Panc1 (cell line): ENCODE results near the gene C12orf42. TPM values are rescaled to one million over a fixed set of nuclear protein-coding genes. Genes with fewer than 3 reads are reported as not detected.

Source experiments
- ATAC-seq: fragments of 200-7000 bp; cut with Tn5 transposase; 2 replicates; pipeline ENCODE4 v1.9.1; 2020; ENCODE audit warnings: mild to moderate bottlenecking, moderate library complexity
- BruUV-seq: library from RNA; stranded (reverse); fragments of 400-500 nt; replicated peaks from 2 replicates; lab custom pipeline; 2021; lab: Mats Ljungman, UMichigan
- CTCF ChIA-PET: fragments of 300-600 bp; sonication (Branson Sonifier 250); formaldehyde crosslinking; loops from one replicate; lab custom pipeline; 2022; ENCODE audit warnings: antibody characterized with exemption; lab: Charles Lee
- POLR2A ChIA-PET: fragments of 300-600 bp; sonication (Branson Sonifier 250); formaldehyde crosslinking; loops from one replicate; lab custom pipeline; 2022; ENCODE audit warnings: antibody characterized with exemption; lab: Charles Lee
- DNase-seq: peaks from one replicate; pipeline ENCODE4 v3.0.0-alpha.2; 2010; ENCODE audit warnings: low read depth, low spot score
- H3K27ac ChIP-seq: 2 replicates; pipeline ENCODE4 v1.5.1; 2011; ENCODE audit warnings: mild to moderate bottlenecking, low read length, inconsistent platforms
- H3K27me3 ChIP-seq: fragments of 200-500 bp; sonication (Bioruptor generic); 2 replicates; pipeline ENCODE4 v1.6.0; 2014; ENCODE audit warnings: low read length, inconsistent platforms; ENCODE audit not compliant: control insufficient read depth, insufficient read depth
- H3K36me3 ChIP-seq: fragments of 200-500 bp; sonication (Bioruptor generic); 2 replicates; pipeline ENCODE4 v1.5.1; 2014; ENCODE audit warnings: inconsistent platforms, mild to moderate bottlenecking, low read length, moderate library complexity; ENCODE audit not compliant: control insufficient read depth, insufficient read depth
- H3K4me1 ChIP-seq: 2 replicates; pipeline ENCODE4 v1.5.1; 2011; ENCODE audit warnings: inconsistent platforms, mild to moderate bottlenecking, low read length, moderate library complexity; ENCODE audit not compliant: control insufficient read depth, insufficient read depth
- H3K4me3 ChIP-seq, 2 experiments: 2 replicates each; pipeline ENCODE4 v1.5.1; 2011 to 2012; ENCODE audit warnings: low read depth in 2 of 2, low read length in 2 of 2, mild to moderate bottlenecking in 2 of 2, inconsistent platforms in 1 of 2, moderate library complexity in 1 of 2
- H3K9me3 ChIP-seq: fragments of 200-500 bp; sonication (Bioruptor generic); 2 replicates; pipeline ENCODE4 v1.5.1; 2014; ENCODE audit warnings: low read depth, mild to moderate bottlenecking, inconsistent platforms, low read length, moderate library complexity; ENCODE audit not compliant: control insufficient read depth, insufficient read depth
- CTCF ChIP-seq: fragments of 450-650 bp; IDR thresholded peaks from 2 replicates; pipeline ENCODE4 v1.5.1; 2017; ENCODE audit warnings: mild to moderate bottlenecking
- POLR2AphosphoS5 ChIP-seq: IDR thresholded peaks from 2 replicates; pipeline ENCODE4 v1.6.1; 2012; ENCODE audit warnings: mild to moderate bottlenecking, low read depth, low read length, moderate library complexity
- REST ChIP-seq, 2 experiments: IDR thresholded peaks; 2 replicates each; pipeline ENCODE4 v1.6.1; 2011 to 2012; ENCODE audit warnings: low read depth in 2 of 2, control low read depth in 1 of 2, low read length in 1 of 2, mild to moderate bottlenecking in 1 of 2, moderate library complexity in 1 of 2; ENCODE audit not compliant: insufficient read depth in 1 of 2
- SIN3A ChIP-seq: IDR thresholded peaks from 2 replicates; pipeline ENCODE4 v1.6.1; 2012; ENCODE audit warnings: low read depth, mild to moderate bottlenecking, low read length, moderate library complexity, borderline replicate concordance; ENCODE audit not compliant: insufficient read depth
- TCF7L2 ChIP-seq: IDR thresholded peaks from 2 replicates; pipeline ENCODE4 v1.6.1; 2011; ENCODE audit warnings: mild to moderate bottlenecking, low read depth, low read length, inconsistent platforms
- in situ Hi-C: cut with HindIII; loops from 2 replicates; pipeline ENCODE4 v1.10.0; 2016; ENCODE audit warnings: low sequenced_read_pairs, low pct_unique_long_range_greater_than_20kb
- intact Hi-C: fragments of 100-400 bp; cut with micrococcal nuclease; formaldehyde crosslinking; loops from one replicate; pipeline ENCODE4 v1.10.0; 2022; ENCODE audit not compliant: unreplicated experiment
- total RNA-seq: library from RNA; stranded (reverse); gene quantifications from one replicate; pipeline ENCODE4 v1.2.1, GENCODE V29; 2021; ENCODE audit not compliant: unreplicated experiment

Gene C12orf42
- total RNA-seq, 1 experiment from 2014 or later = not detected

GRCh38 chr12:103369929-103370328, 125.8 kb downstream of the C12orf42 start:
- POLR2A ChIA-PET = no interaction called here
- H3K9me3 ChIP-seq = no peaks in the 10 kb centered on the region
- no TSS peak for BruUV-seq
- H3K27ac ChIP-seq = no peak overlapping the region
- H3K36me3 ChIP-seq = no peaks in the 10 kb centered on the region; the same call in 1 of the 2 replicates
- H3K4me1 ChIP-seq = no peaks in the 10 kb centered on the region
- ATAC-seq (no peak), DNase-seq (no peak)
- in situ Hi-C loops (no loop called here), intact Hi-C loops (no loop called here)
- H3K27me3 ChIP-seq = no peaks in the 10 kb centered on the region
- CTCF ChIA-PET = no interaction called here
- no peak overlapping the region for H3K4me3 ChIP-seq
- no peak for TF ChIP-seq TCF7L2

- ATAC-seq = no peak
- H3K4me1 ChIP-seq = no peaks in the 10 kb centered on the region
- in situ Hi-C loops = no loop called here
- H3K27me3 ChIP-seq = no peaks in the 10 kb centered on the region
- intact Hi-C loops = no loop called here
- no peak for DNase-seq
- no peak overlapping the region for H3K4me3 ChIP-seq
- BruUV-seq = no TSS peak
- no peak overlapping the region for H3K27ac ChIP-seq
- ChIA-PET POLR2A (no interaction called here), CTCF (no interaction called here)
- TF ChIP-seq TCF7L2 = no peak
- TF ChIP-seq REST (IDR thresholded peaks at IDR 0.05; ENCODE audit: insufficient read depth in 1 of 2, low read depth in 2 of 2, low read length in 1 of 2) = no peak
- TF ChIP-seq CTCF = no peak
- no peak for TF ChIP-seq SIN3A
- TF ChIP-seq POLR2AphosphoS5 = no peak
- H3K36me3 ChIP-seq = no peaks in the 10 kb centered on the region
- no peaks in the 10 kb centered on the region for H3K9me3 ChIP-seq
Measured at GRCh38 chr12:103368167-103368566, 127.6 kb downstream of the C12orf42 start.

- no TSS peak for BruUV-seq
- POLR2A ChIA-PET = no interaction called here
- no peaks in the 10 kb centered on the region for H3K36me3 ChIP-seq
- H3K27ac ChIP-seq = no peak overlapping the region
- no peaks in the 10 kb centered on the region for H3K27me3 ChIP-seq
- H3K4me3 ChIP-seq = no peak overlapping the region
- DNase-seq (no peak), ATAC-seq (no peak)
- intact Hi-C loops = no loop called here
- H3K4me1 ChIP-seq = no peaks in the 10 kb centered on the region
- CTCF ChIA-PET = no interaction called here
- in situ Hi-C loops = no loop called here
- no peaks in the 10 kb centered on the region for H3K9me3 ChIP-seq
- TF ChIP-seq REST (IDR thresholded peaks at IDR 0.05; ENCODE audit: insufficient read depth in 1 of 2, low read depth in 2 of 2, low read length in 1 of 2) (no peak), SIN3A (no peak), TCF7L2 (no peak), CTCF (no peak), POLR2AphosphoS5 (no peak)
Measured at GRCh38 chr12:103354403-103354802, 141.4 kb downstream of the C12orf42 start.
